Natural killer cell treated with Interleukin-12 subunit alpha and Interleukin-12 subunit beta and Interleukin-15 and Interleukin-18, amount 100 ng/mL, for 72 hours (primary cell): ENCODE measurements around the gene TNFRSF19. TPM values are rescaled to one million over a fixed set of nuclear protein-coding genes. Genes with fewer than 3 reads are reported as not detected.
A peak's percentile ranks its signal among the peaks of the same experiment; 100 is the strongest.

Source experiments
- ATAC-seq, 2 donors: fragments of 150-1000 bp; cut with Tn5 transposase in 1 of 2; sonication (Bioruptor Pico), chemical (Tn5 transposase) in 1 of 2; 2 replicates each; pipeline ENCODE4 v1.10.0; 2021
- DNase-seq: peaks from one replicate; pipeline ENCODE4 v3.0.0; 2022; ENCODE audit warnings: low spot score
- H3K27ac Mint-ChIP-seq, 2 donors: 1 replicate in 1 of 2; 2 replicates in 1 of 2; pipeline ENCODE4 v1.8.0; 2022; ENCODE audit warnings: mixed read lengths in 2 of 2, mild to moderate bottlenecking in 1 of 2, moderate library complexity in 1 of 2
- H3K27me3 Mint-ChIP-seq, 2 donors: 1 replicate in 1 of 2; 2 replicates in 1 of 2; pipeline ENCODE4 v1.8.0; 2022; ENCODE audit warnings: mixed read lengths in 2 of 2
- H3K36me3 Mint-ChIP-seq: one replicate; pipeline ENCODE4 v1.8.0; 2022; ENCODE audit warnings: mixed read lengths
- H3K4me1 Mint-ChIP-seq, 2 donors: 1 replicate in 1 of 2; 2 replicates in 1 of 2; pipeline ENCODE4 v1.8.0; 2022; ENCODE audit warnings: low read depth in 2 of 2, mixed read lengths in 2 of 2, mild to moderate bottlenecking in 1 of 2
- H3K4me3 Mint-ChIP-seq: one replicate; pipeline ENCODE4 v1.8.0; 2022; ENCODE audit warnings: mixed read lengths
- H3K9me3 Mint-ChIP-seq: 2 replicates; pipeline ENCODE4 v1.8.0; 2022; ENCODE audit warnings: mixed read lengths
- total RNA-seq, 2 donors: library from RNA; stranded (reverse); gene quantifications; one replicate each; pipeline ENCODE4 v1.2.3, GENCODE V29; 2022

TNFRSF19 gene
- total RNA-seq, 2 donors from 2014 or later, result 0.14 to 0.17 TPM

DNA sequence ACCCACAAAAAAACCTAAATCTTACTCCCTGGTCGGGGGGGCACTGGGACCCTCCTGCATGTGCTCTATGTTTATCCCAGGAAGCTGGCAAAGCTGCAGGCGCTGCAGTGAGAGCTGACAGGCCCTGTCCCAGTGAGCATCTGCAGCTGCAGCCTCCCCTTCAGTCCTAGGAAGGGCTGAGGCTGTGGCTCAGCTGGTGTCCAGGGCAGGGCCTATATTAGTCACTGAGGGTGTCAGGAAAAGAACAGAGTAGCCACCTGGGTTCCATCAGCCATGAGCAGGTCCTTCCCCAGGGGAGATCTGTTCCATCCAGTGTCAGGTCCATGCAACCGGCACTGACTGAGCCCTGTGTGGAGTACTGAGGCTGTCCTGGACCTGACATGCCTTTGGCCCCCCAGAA, 120.5 kb downstream of the TNFRSF19 start:
- Mint-ChIP-seq H3K4me3 (no peak overlapping the region), H3K4me1 (peaks cover under 1 to 3% of the 10 kb centered on the region in 2 donors), H3K27ac (no peak overlapping the region), H3K27me3 (no peaks in the 10 kb centered on the region), H3K9me3 (no peaks in the 10 kb centered on the region), H3K36me3 (no peaks in the 10 kb centered on the region)
- peak; percentile 36 to 43 for ATAC-seq
- no peak for DNase-seq

DNA sequence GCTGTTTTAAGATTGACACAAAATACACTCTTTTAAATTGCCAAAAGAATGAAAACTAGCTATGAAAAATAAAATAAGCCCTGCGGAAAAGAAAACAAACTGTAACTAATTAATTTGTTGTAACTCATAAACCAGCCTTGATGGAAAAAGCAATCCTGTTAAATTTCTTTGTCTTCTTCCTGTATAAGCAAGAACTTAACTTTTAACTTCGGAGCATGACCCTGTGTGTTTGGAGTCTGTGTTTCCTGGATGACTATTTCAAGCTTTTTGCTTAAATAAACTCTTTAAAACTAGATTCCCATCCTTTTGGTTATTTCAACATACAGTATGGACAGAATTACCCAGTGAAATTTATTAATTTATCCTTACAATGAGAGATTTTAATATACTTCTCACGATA, 122.6 kb downstream of the TNFRSF19 start:
- no peaks in the 10 kb centered on the region for H3K9me3 Mint-ChIP-seq
- H3K4me1 Mint-ChIP-seq, result peaks cover 11 to 18% of the 10 kb centered on the region in 2 donors
- DNase-seq (no peak), ATAC-seq (no peak)
- H3K27me3 Mint-ChIP-seq, result no peaks in the 10 kb centered on the region
- no peak overlapping the region for H3K4me3 Mint-ChIP-seq
- H3K27ac Mint-ChIP-seq, result no peak overlapping the region
- no peaks in the 10 kb centered on the region for H3K36me3 Mint-ChIP-seq

DNA sequence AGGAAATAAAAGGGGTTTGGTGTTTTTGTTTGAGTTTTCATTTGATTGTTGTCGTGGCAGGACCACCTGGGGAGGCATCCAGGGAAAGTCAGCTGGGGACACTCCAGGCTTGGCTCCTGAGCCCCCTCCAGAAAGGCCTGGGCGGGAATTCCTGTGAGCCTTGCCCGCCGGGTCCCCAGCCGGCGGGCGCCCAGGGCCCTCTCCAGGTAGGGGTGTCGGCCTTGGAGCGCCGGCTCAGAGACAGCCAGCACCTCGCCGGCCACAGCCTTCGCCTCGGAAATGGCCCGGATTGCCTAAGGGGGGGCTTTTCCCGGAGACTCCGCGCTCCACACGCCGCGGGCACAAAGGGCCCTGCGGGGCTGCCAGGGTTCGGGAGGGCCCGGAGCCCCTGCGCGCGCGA, 125.0 kb downstream of the TNFRSF19 start:
- Mint-ChIP-seq H3K4me1 (peaks cover 11 to 18% of the 10 kb centered on the region in 2 donors), H3K27ac (no peak overlapping the region), H3K36me3 (no peaks in the 10 kb centered on the region), H3K27me3 (no peaks in the 10 kb centered on the region), H3K4me3 (no peak overlapping the region), H3K9me3 (no peaks in the 10 kb centered on the region)
- ATAC-seq, result no peak
- no peak for DNase-seq

DNA sequence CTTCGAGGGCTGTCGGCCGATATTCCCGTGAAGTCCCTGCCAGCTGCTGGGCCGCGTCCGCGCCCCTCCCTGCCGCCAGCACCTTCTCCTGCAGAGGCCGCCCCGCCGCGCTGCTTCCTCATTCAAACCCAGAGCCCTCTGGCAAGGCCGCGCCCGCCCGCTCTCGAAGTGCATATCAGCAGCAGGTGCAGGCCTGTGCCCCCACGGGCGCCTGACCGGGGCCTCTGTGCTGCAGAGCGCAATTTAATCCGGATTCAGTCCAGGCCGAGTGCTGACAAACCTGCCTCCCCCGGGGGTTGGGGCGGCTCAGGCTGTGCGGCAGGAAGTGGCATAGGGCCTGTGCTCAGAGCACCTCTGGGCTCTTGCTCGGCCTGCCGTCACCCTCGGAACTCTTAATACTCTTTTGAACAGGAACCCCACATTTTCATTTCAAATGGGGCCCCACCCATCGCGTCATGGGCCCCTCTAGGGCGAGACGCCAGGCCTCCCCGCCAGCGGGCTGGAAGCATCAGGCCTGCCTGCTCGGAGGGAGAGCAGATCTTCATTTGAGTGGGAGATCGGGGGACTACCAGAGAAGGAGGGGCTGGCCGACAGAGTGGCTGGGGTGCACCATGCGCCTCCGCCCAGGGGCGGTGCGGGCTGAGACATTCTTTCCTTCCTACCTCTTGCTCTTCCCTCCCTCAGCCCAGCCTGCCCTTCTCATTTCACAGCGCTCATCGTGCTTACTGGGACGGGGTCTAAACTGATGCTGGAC, 125.7 kb downstream of the TNFRSF19 start:
- H3K4me1 Mint-ChIP-seq, result peaks cover 11 to 18% of the 10 kb centered on the region in 2 donors
- ATAC-seq, result peak; percentile 92 to 93
- DNase-seq, result no peak
- H3K27ac Mint-ChIP-seq, result peak overlapping the region; percentile 69 to 88
- H3K9me3 Mint-ChIP-seq, result no peaks in the 10 kb centered on the region
- H3K4me3 Mint-ChIP-seq, result peak overlapping the region; percentile 76
- no peaks in the 10 kb centered on the region for H3K36me3 Mint-ChIP-seq
- H3K27me3 Mint-ChIP-seq, result no peaks in the 10 kb centered on the region

DNA sequence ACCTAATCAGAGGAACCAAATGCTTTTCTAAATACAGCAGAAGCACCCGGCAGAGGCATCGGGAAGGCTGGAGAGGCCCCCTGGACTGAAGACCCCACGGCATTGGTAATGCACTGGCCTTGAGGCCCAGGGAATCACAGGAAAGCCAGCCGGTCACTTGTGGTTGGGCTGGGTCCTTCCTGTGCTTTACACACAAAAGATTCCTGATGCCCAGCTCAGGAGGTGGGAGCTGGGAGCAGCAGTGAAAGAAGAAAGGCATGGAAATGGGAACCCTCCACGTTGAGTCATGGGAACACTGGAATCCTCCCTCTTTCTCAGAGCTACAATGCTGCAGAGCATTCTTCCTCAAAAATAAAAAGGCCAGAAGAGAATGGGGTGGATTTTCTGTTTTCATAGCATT, 126.4 kb downstream of the TNFRSF19 start:
- H3K27me3 Mint-ChIP-seq, result no peaks in the 10 kb centered on the region
- ATAC-seq, result no peak

GRCh38 chr13:23697772-23698313, 127.6 kb downstream of the TNFRSF19 start:
- H3K4me1 Mint-ChIP-seq, result peaks cover 11 to 18% of the 10 kb centered on the region in 2 donors
- ATAC-seq (no peak), DNase-seq (no peak)
- no peak overlapping the region for H3K27ac Mint-ChIP-seq
- no peak overlapping the region for H3K4me3 Mint-ChIP-seq
- H3K27me3 Mint-ChIP-seq, result no peaks in the 10 kb centered on the region
- no peaks in the 10 kb centered on the region for H3K9me3 Mint-ChIP-seq
- no peaks in the 10 kb centered on the region for H3K36me3 Mint-ChIP-seq

More for the DNA sequence above, 126.4 kb downstream of the TNFRSF19 start:
- Mint-ChIP-seq H3K36me3 (no peaks in the 10 kb centered on the region), H3K27ac (peak overlapping the region; percentile 69 to 88), H3K4me1 (peaks cover 11 to 18% of the 10 kb centered on the region in 2 donors), H3K4me3 (peak overlapping the region; percentile 76), H3K9me3 (no peaks in the 10 kb centered on the region)
- DNase-seq, result no peak

GRCh38 chr13:23699271-23699670, 129.1 kb downstream of the TNFRSF19 start:
- H3K27ac Mint-ChIP-seq, result no peak overlapping the region
- no peaks in the 10 kb centered on the region for H3K36me3 Mint-ChIP-seq
- H3K4me1 Mint-ChIP-seq, result peaks cover 11 to 18% of the 10 kb centered on the region in 2 donors
- ATAC-seq (no peak), DNase-seq (no peak)
- no peaks in the 10 kb centered on the region for H3K27me3 Mint-ChIP-seq
- H3K4me3 Mint-ChIP-seq, result no peak overlapping the region
- no peaks in the 10 kb centered on the region for H3K9me3 Mint-ChIP-seq

- Mint-ChIP-seq H3K9me3 (no peaks in the 10 kb centered on the region), H3K4me3 (no peak overlapping the region), H3K27me3 (no peaks in the 10 kb centered on the region), H3K36me3 (no peaks in the 10 kb centered on the region), H3K4me1 (peaks cover 5 to 10% of the 10 kb centered on the region in 2 donors), H3K27ac (no peak overlapping the region)
- DNase-seq (no peak), ATAC-seq (no peak)
These were observed 131.0 kb downstream of the TNFRSF19 start for GRCh38 chr13:23701186-23701585.

- DNase-seq, result no peak
- Mint-ChIP-seq H3K4me1 (peaks cover under 1 to 5% of the 10 kb centered on the region in 2 donors), H3K36me3 (no peaks in the 10 kb centered on the region), H3K27me3 (no peaks in the 10 kb centered on the region), H3K4me3 (no peak overlapping the region), H3K9me3 (no peaks in the 10 kb centered on the region), H3K27ac (no peak overlapping the region)
- peak in 1 of 2 donors; percentile 8 for ATAC-seq
These were observed 131.4 kb downstream of the TNFRSF19 start for GRCh38 chr13:23701636-23702035.

- Mint-ChIP-seq H3K4me1 (no peaks in the 10 kb centered on the region), H3K27me3 (no peaks in the 10 kb centered on the region), H3K4me3 (no peak overlapping the region), H3K9me3 (no peaks in the 10 kb centered on the region), H3K36me3 (no peaks in the 10 kb centered on the region), H3K27ac (no peak overlapping the region)
- DNase-seq, result no peak
- ATAC-seq, result no peak
These were observed 133.1 kb downstream of the TNFRSF19 start for GRCh38 chr13:23703246-23703860.

DNA sequence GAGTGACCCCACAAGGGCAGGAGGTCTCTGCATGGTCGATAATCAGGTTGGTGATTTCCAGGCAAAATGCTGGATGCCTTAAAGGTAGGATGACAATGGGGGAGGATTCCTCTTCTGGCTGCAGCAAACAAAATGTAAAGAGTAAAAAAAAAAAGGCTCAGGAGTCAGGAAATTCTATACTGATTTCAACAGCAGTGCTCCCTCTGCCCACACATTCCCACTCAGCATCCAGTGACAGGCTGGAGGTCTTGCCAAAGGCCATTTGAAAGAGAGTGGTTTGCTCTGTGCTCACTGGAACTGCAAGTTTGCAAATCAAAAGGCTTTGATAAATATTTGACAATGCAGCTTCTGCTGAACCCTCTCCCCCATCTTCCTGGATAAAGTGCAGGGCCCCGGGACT, 135.4 kb downstream of the TNFRSF19 start:
- no peaks in the 10 kb centered on the region for H3K9me3 Mint-ChIP-seq
- DNase-seq (no peak), ATAC-seq (no peak)
- no peaks in the 10 kb centered on the region for H3K4me1 Mint-ChIP-seq
- no peaks in the 10 kb centered on the region for H3K27me3 Mint-ChIP-seq
- H3K36me3 Mint-ChIP-seq, result no peaks in the 10 kb centered on the region
- H3K4me3 Mint-ChIP-seq, result no peak overlapping the region
- H3K27ac Mint-ChIP-seq, result no peak overlapping the region

DNA sequence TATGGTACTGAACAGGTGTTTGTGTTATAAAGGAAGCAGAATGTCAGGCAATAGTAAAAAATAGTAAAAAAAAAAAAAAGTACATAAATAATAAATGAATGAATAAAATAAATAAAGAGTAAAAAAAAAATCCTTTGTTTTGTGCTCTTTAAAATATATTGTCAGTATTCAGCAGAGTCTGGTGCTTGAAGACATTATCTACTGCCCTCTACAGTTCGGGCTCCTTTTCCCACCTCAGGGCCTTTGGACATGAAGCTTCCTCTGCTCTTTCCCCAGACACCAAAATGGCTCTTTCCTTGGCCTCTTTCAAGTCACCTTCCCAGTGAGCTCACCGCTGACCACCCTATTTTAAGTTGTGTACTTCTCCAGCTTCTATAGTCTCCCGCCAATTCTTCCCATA, 137.5 kb downstream of the TNFRSF19 start:
- DNase-seq, result no peak
- Mint-ChIP-seq H3K4me3 (no peak overlapping the region), H3K4me1 (no peaks in the 10 kb centered on the region), H3K27me3 (no peaks in the 10 kb centered on the region), H3K27ac (no peak overlapping the region), H3K36me3 (no peaks in the 10 kb centered on the region), H3K9me3 (no peaks in the 10 kb centered on the region)
- ATAC-seq, result no peak

DNA sequence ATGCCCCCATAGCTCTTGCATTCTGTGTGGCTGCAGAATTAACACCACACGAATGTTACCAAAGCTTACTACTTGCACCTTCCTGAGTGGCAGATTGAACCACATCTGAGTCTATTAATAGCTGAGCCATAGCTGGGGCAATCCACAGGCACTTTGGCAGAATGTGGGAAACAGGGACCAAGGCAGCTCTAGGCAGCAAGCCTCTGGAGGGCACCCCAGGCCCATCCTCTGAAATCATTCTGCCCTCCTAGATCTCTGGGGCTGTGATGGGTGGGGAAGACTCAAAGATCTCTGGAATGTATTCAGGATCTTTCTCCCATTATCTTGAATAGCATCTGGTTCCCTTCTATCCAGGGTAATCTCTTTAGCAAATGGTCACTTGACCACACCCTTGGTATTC, 139.3 kb downstream of the TNFRSF19 start:
- H3K9me3 Mint-ChIP-seq, result no peaks in the 10 kb centered on the region
- no peak for DNase-seq
- peaks cover 10% of the 10 kb centered on the region in 2 donors for H3K27me3 Mint-ChIP-seq
- no peaks in the 10 kb centered on the region for H3K36me3 Mint-ChIP-seq
- no peak overlapping the region for H3K4me3 Mint-ChIP-seq
- ATAC-seq, result peak in 1 of 2 donors; percentile 31
- no peaks in the 10 kb centered on the region for H3K4me1 Mint-ChIP-seq
- H3K27ac Mint-ChIP-seq, result no peak overlapping the region

DNA sequence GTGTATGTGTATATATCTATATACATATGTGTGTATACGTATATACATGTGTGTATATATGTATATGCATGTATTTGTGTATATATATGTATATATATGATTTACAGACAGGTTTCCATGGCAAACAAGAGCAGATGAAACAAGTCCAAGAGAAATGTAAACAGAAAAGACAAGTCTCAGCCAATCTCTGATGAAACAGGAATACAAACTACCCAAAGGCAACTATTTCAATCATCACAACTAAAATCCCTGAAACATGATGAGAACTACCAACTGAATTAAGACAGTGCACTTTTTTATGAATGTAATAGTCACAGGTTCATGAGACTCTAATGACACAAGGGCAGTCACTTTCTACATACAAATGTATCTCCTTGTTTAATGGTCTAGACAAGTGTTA, 140.2 kb downstream of the TNFRSF19 start:
- Mint-ChIP-seq H3K4me1 (no peaks in the 10 kb centered on the region), H3K27me3 (peaks cover 12 to 14% of the 10 kb centered on the region in 2 donors), H3K27ac (no peak overlapping the region), H3K4me3 (no peak overlapping the region), H3K36me3 (no peaks in the 10 kb centered on the region), H3K9me3 (no peaks in the 10 kb centered on the region)
- no peak for ATAC-seq
- DNase-seq, result no peak
